Kidney epithelial cell (primary cell): ENCODE measurements around the gene DDX5. TPM values are rescaled to one million over a fixed set of nuclear protein-coding genes. Genes with fewer than 3 reads are reported as not detected.

ENCODE experiments used
- DNase-seq: peaks from one replicate; pipeline ENCODE4 v3.0.0-alpha.2; 2010; ENCODE audit warnings: low read depth
- H3K27me3 ChIP-seq: 2 replicates; pipeline ENCODE4 v1.6.0; 2011; ENCODE audit warnings: low read length; ENCODE audit not compliant: control insufficient read depth, insufficient read depth
- H3K36me3 ChIP-seq: 2 replicates; pipeline ENCODE4 v1.5.1; 2011; ENCODE audit warnings: low read length; ENCODE audit not compliant: control insufficient read depth, insufficient read depth
- H3K4me3 ChIP-seq: 2 replicates; pipeline ENCODE4 v1.5.1; 2011; ENCODE audit warnings: low read depth, mild to moderate bottlenecking, control low read depth, low read length
- total RNA-seq: library from RNA; depleted of rRNA; stranded (reverse); fragments of >200 nt; gene quantifications from 2 replicates; pipeline ENCODE4 v1.2.3, GENCODE V29; 2015
- TF ChIP-seq, protein P1 (sequence below): IDR thresholded peaks from 2 replicates; pipeline ENCODE4 v1.5.1; 2011; ENCODE audit warnings: mild to moderate bottlenecking, moderate library complexity, low read length, control low read depth, inconsistent platforms; ENCODE audit not compliant: insufficient read depth, poor library complexity, severe bottlenecking

DDX5 gene
- 614 and 1,044 TPM in 2 replicates for total RNA-seq

DNA sequence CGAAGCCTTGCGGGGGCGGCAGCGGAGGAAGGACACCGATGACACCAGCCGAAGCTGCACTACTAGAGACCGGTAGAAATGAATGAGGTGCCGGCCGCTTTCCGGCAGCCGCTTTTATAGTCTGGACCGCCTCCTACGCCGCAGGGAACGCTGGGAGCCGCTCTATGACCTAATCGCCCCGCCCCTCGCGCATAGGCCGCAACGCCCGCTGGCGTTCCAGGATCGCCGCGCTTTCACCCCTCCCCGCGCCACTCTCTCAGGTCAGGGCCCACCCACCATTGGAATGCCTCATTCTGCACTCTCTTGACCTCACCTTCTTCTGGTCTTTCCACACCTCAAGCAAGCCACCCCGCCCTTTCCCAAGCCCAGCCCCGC lies at the start of gene DDX5:
TSS of gene DDX5 (minus strand) at position 89 of the 375 bp plus-strand sequence. CDS start 170 bp downstream, outside the sequence.
- peak; percentile 85 for DNase-seq
- peaks cover 4% of the 10 kb centered on the region for H3K36me3 ChIP-seq
- TF ChIP-seq, protein P1, sequence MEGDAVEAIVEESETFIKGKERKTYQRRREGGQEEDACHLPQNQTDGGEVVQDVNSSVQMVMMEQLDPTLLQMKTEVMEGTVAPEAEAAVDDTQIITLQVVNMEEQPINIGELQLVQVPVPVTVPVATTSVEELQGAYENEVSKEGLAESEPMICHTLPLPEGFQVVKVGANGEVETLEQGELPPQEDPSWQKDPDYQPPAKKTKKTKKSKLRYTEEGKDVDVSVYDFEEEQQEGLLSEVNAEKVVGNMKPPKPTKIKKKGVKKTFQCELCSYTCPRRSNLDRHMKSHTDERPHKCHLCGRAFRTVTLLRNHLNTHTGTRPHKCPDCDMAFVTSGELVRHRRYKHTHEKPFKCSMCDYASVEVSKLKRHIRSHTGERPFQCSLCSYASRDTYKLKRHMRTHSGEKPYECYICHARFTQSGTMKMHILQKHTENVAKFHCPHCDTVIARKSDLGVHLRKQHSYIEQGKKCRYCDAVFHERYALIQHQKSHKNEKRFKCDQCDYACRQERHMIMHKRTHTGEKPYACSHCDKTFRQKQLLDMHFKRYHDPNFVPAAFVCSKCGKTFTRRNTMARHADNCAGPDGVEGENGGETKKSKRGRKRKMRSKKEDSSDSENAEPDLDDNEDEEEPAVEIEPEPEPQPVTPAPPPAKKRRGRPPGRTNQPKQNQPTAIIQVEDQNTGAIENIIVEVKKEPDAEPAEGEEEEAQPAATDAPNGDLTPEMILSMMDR = no peak
- H3K27me3 ChIP-seq = no peaks in the 10 kb centered on the region
- H3K4me3 ChIP-seq = peak within 1 kb of the TSS; percentile 100

- no peak for DNase-seq
- no peaks in the 10 kb centered on the region for H3K27me3 ChIP-seq
- no peak overlapping the region for H3K4me3 ChIP-seq
- TF ChIP-seq, protein P1 = no peak
- peaks cover 2% of the 10 kb centered on the region for H3K36me3 ChIP-seq
Measured at GRCh38 chr17:64555281-64555680, 49.2 kb upstream of the DDX5 start.

GRCh38 chr17:64554028-64554637 lies 48.0 kb upstream of the DDX5 start:
- Histone ChIP-seq H3K4me3 (no peak overlapping the region), H3K36me3 (peaks cover 2% of the 10 kb centered on the region), H3K27me3 (no peaks in the 10 kb centered on the region)
- TF ChIP-seq, protein P1 = no peak
- DNase-seq = no peak

- no peaks in the 10 kb centered on the region for H3K36me3 ChIP-seq
- no peak for DNase-seq
- H3K4me3 ChIP-seq = no peak overlapping the region
- no peaks in the 10 kb centered on the region for H3K27me3 ChIP-seq
- TF ChIP-seq, protein P1 = no peak
Measured at GRCh38 chr17:64551461-64551860, 45.4 kb upstream of the DDX5 start.

DNA sequence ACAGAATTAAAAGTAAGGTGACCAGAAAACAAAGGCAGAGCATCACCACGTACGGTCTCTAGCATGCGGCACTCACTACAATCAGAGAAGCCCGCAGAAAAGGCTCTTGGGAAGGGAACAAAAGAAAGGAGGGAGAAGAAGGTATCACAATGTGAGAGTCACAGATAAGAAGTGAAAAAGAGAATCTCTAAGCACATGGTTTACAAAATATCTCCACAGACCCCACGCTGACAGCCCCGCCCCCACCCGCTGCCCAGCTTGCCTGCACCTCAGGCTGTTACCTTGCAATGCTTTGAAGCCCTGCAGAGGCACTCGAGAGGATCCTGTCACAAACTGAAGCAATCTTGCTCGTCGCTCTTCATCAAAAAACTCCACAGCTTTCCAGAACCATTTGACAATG lies 41.2 kb upstream of the DDX5 start:
- H3K27me3 ChIP-seq = no peaks in the 10 kb centered on the region
- no peaks in the 10 kb centered on the region for H3K36me3 ChIP-seq
- DNase-seq = no peak
- no peak overlapping the region for H3K4me3 ChIP-seq
- TF ChIP-seq, protein P1 = no peak

DNA sequence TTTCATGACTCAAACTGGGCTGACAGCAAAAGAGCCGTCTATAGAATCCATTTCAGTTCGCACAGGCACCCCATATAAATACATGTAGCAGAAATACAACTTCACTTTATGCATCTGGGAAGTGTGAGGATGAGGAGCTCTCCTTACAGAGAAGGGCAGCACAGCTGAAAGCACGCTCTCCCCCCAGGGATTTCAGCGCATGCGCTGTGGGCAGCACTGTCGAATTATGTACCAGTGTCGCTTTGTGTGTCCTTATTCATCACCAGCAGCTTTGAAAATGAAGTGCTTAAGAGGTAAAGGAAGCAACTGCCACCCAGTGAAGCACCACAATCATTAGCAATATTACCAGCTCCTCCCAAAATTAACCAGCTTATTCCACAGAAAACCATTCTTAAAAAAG lies 40.6 kb upstream of the DDX5 start:
- TF ChIP-seq, protein P1 = no peak
- no peaks in the 10 kb centered on the region for H3K36me3 ChIP-seq
- no peaks in the 10 kb centered on the region for H3K27me3 ChIP-seq
- H3K4me3 ChIP-seq = no peak overlapping the region
- no peak for DNase-seq
